ENCODE results near the gene CD58. TPM values are rescaled to one million over a fixed set of nuclear protein-coding genes. Genes with fewer than 3 reads are reported as not detected.

CD58 gene
- total RNA-seq, 2 experiments from 2014 or later = 3.9 to 4.2 TPM

Small RNAs within 50 kb of the gene (microRNA-seq; reads per million reads assigned to microRNA genes)
- gene MIR548AC (ENCODE audit: borderline microRNAs expressed, borderline replicate concordance) = not detected

Other genes starting within 250 kb of the CD58 start
- gene ATP1A1, start 197.8 kb downstream of the CD58 start, total RNA-seq = 100 to 1,000 TPM; 360 to 370 TPM
- gene IGSF3, start 96.7 kb upstream of the CD58 start, total RNA-seq = under 1 TPM; 0.81 to 0.96 TPM
- gene CD2, start 183.4 kb upstream of the CD58 start, total RNA-seq = 100 to 1,000 TPM; 251 to 264 TPM